Keratinocyte (primary cell): ENCODE data around the gene KSR1. TPM values are rescaled to one million over a fixed set of nuclear protein-coding genes. Genes with fewer than 3 reads are reported as not detected.

Experiments used
- DNase-seq: peaks from one replicate; pipeline ENCODE4 v3.0.0-alpha.2; 2011; ENCODE audit warnings: low read depth, missing footprints, low spot score
- FAIRE-seq: peaks from 2 replicates; lab custom pipeline; 2011; peaks lifted over from hg19 to GRCh38; lab: Jason Lieb, UNC
- H2AFZ ChIP-seq: 2 replicates; pipeline ENCODE4 v1.6.0; 2012; ENCODE audit warnings: low read length, control low read depth, inconsistent platforms; ENCODE audit not compliant: control insufficient read depth
- H3K27ac ChIP-seq: 2 replicates; pipeline ENCODE4 v1.5.1; 2011; ENCODE audit warnings: low read length; ENCODE audit not compliant: control insufficient read depth, insufficient read depth
- H3K27me3 ChIP-seq: 3 replicates; pipeline ENCODE4 v1.6.0; 2011; ENCODE audit warnings: low read length; ENCODE audit not compliant: control insufficient read depth, insufficient read depth; ENCODE audit errors: extremely low read depth
- H3K36me3 ChIP-seq, 2 experiments: 2 replicates in 1 of 2; 3 replicates in 1 of 2; pipeline ENCODE4 v1.5.1; 2011; ENCODE audit warnings: low read length in 2 of 2, mild to moderate bottlenecking in 1 of 2; ENCODE audit not compliant: control insufficient read depth in 2 of 2, insufficient read depth in 2 of 2; ENCODE audit errors: extremely low read depth in 1 of 2
- H3K4me1 ChIP-seq: 3 replicates; pipeline ENCODE4 v1.5.1; 2011; ENCODE audit warnings: low read length; ENCODE audit not compliant: control insufficient read depth, insufficient read depth; ENCODE audit errors: extremely low read depth
- H3K4me2 ChIP-seq: 3 replicates; pipeline ENCODE4 v1.6.0; 2011; ENCODE audit warnings: low read depth, low read length; ENCODE audit not compliant: control insufficient read depth, insufficient read depth; ENCODE audit errors: extremely low read depth
- H3K4me3 ChIP-seq, 3 experiments: fragments of 200-600 bp in 1 of 3; sonication (generic) in 1 of 3; 2 replicates in 2 of 3; 3 replicates in 1 of 3; pipeline ENCODE4 v1.5.1; 2011 to 2016; ENCODE audit warnings: low read length in 3 of 3, mild to moderate bottlenecking in 3 of 3, control low read depth in 2 of 3, inconsistent platforms in 1 of 3, low read depth in 1 of 3, mixed read lengths in 1 of 3, mixed run types in 1 of 3, moderate library complexity in 1 of 3; ENCODE audit not compliant: control insufficient read depth in 2 of 3, insufficient read depth in 2 of 3; ENCODE audit errors: extremely low read depth in 1 of 3
- H3K79me2 ChIP-seq: 2 replicates; pipeline ENCODE4 v1.6.0; 2012; ENCODE audit warnings: low read length; ENCODE audit not compliant: control insufficient read depth, insufficient read depth
- H3K9ac ChIP-seq: 3 replicates; pipeline ENCODE4 v1.6.0; 2011; ENCODE audit warnings: low read length; ENCODE audit not compliant: control insufficient read depth, insufficient read depth; ENCODE audit errors: extremely low read depth
- H3K9me1 ChIP-seq: 3 replicates; pipeline ENCODE4 v1.6.0; 2011; ENCODE audit warnings: low read length; ENCODE audit not compliant: control insufficient read depth, insufficient read depth; ENCODE audit errors: extremely low read depth
- H3K9me3 ChIP-seq: 2 replicates; pipeline ENCODE4 v1.5.1; 2012; ENCODE audit warnings: low read depth, low read length; ENCODE audit not compliant: control insufficient read depth
- H4K20me1 ChIP-seq: 3 replicates; pipeline ENCODE4 v1.6.0; 2011; ENCODE audit warnings: low read length; ENCODE audit not compliant: control insufficient read depth, insufficient read depth; ENCODE audit errors: extremely low read depth
- EZH2 ChIP-seq: IDR thresholded peaks from one replicate; pipeline ENCODE4 v1.6.1; 2012; ENCODE audit warnings: inconsistent platforms, mild to moderate bottlenecking, low read length, moderate library complexity
- dilution Hi-C: fragments of 300-500 bp; cut with MboI; formaldehyde crosslinking; loops from one replicate; pipeline ENCODE4 v1.7.0; 2020; ENCODE audit warnings: low sequenced_read_pairs; ENCODE audit not compliant: extremely low pct_ligation_motif_present
- polyA plus RNA-seq, 5 experiments: library from polyadenylated mRNA; depleted of rRNA in 3 of 5; stranded (reverse) in 3 of 5; stranded (forward) in 1 of 5; unstranded in 1 of 5; fragments of >200 nt; gene quantifications; 1 replicate in 1 of 5; 2 replicates in 3 of 5; 3 replicates in 1 of 5; pipeline versions ENCODE4 v1.2.1 to v1.2.3, GENCODE V29; 2011 to 2012; ENCODE audit warnings: missing spikeins in 2 of 5, low read depth in 1 of 5, low replicate concordance in 1 of 5
- TF ChIP-seq, protein P1 (sequence below), 3 experiments: IDR thresholded peaks in 1 of 3; conservative IDR thresholded peaks in 1 of 3; optimal IDR thresholded peaks in 1 of 3; 2 replicates in 2 of 3; 3 replicates in 1 of 3; pipeline versions ENCODE3 to v1.5.1; 2011; ENCODE audit warnings: low read length in 3 of 3, mild to moderate bottlenecking in 3 of 3, moderate library complexity in 2 of 3, control low read depth in 1 of 3, inconsistent platforms in 1 of 3; ENCODE audit not compliant: insufficient read depth in 2 of 3; ENCODE audit errors: extremely low read depth in 1 of 3

Gene KSR1
- polyA plus RNA-seq, 1 donor (not counting 4 experiments of a cell fraction or from before 2014, with no cell fraction given) = 1.3 TPM

DNA sequence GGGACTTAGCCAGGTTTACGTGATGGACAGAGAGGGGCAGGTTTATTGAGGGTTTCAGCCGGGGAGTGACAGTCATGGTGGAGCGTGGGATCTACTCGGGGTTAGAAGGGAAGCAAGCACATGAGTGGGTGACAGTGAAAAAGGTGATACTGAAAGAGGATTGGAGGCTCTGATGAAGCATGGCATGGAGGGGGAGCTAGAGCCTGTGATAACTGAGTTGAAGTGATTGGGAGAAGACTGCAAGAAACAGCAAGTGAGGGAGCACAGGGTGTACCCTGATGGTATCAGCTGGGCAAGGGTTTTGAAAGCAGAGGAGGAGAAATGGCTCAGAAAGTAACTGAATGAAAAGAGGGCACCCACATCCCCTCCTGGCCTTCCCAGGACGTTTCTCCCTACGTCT, 6.7 kb upstream of the KSR1 start:
- Histone ChIP-seq H3K27ac (no peak overlapping the region), H3K9me1 (no peaks in the 10 kb centered on the region), H3K79me2 (no peaks in the 10 kb centered on the region), H3K4me1 (no peaks in the 10 kb centered on the region), H3K9ac (no peak overlapping the region), H3K9me3 (no peaks in the 10 kb centered on the region), H3K27me3 (no peaks in the 10 kb centered on the region), H2AFZ (no peak overlapping the region), H3K4me3 (no peak overlapping the region), H3K36me3 (no peaks in the 10 kb centered on the region), H4K20me1 (no peaks in the 10 kb centered on the region), H3K4me2 (no peak overlapping the region)
- DNase-seq (no peak), FAIRE-seq (no peak)
- TF ChIP-seq EZH2 = no peak
- TF ChIP-seq, protein P1, sequence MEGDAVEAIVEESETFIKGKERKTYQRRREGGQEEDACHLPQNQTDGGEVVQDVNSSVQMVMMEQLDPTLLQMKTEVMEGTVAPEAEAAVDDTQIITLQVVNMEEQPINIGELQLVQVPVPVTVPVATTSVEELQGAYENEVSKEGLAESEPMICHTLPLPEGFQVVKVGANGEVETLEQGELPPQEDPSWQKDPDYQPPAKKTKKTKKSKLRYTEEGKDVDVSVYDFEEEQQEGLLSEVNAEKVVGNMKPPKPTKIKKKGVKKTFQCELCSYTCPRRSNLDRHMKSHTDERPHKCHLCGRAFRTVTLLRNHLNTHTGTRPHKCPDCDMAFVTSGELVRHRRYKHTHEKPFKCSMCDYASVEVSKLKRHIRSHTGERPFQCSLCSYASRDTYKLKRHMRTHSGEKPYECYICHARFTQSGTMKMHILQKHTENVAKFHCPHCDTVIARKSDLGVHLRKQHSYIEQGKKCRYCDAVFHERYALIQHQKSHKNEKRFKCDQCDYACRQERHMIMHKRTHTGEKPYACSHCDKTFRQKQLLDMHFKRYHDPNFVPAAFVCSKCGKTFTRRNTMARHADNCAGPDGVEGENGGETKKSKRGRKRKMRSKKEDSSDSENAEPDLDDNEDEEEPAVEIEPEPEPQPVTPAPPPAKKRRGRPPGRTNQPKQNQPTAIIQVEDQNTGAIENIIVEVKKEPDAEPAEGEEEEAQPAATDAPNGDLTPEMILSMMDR (optimal IDR thresholded peaks at IDR 0.05 in 1 of 3, IDR thresholded peaks at IDR 0.05 in 1 of 3, conservative IDR thresholded peaks at IDR 0.05 in 1 of 3; ENCODE audit: extremely low read depth in 1 of 3, insufficient read depth in 2 of 3, low read length in 3 of 3) = no peak
- dilution Hi-C loops = no loop called here

DNA sequence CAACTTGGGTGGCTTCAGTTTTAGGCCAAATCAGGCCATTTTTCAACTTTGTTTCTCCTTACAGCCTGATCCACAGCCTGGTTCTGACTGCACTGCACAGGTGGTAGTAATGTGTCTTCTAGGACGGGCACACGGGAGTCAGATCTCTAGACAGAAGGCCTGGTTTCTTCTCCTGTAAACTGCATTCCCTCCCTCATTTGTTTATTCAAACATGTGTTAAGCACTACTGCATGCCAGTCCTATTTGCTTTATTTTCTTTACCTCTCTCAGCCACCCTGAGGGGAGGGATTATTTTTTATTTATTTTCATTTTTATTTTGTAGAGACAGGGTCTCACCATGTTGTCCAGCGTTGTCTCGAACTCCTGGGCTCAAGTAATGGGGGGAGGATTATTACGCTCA, 6.3 kb upstream of the KSR1 start:
- FAIRE-seq (no peak), DNase-seq (no peak)
- H3K27ac ChIP-seq = no peak overlapping the region
- TF ChIP-seq, protein P1 (optimal IDR thresholded peaks at IDR 0.05 in 1 of 3, IDR thresholded peaks at IDR 0.05 in 1 of 3, conservative IDR thresholded peaks at IDR 0.05 in 1 of 3; ENCODE audit: extremely low read depth in 1 of 3, insufficient read depth in 2 of 3, low read length in 3 of 3) = no peak
- no peak for TF ChIP-seq EZH2
- no peaks in the 10 kb centered on the region for H4K20me1 ChIP-seq
- no peak overlapping the region for H2AFZ ChIP-seq
- dilution Hi-C loops = no loop called here
- no peaks in the 10 kb centered on the region for H3K4me1 ChIP-seq
- no peaks in the 10 kb centered on the region for H3K36me3 ChIP-seq
- no peak overlapping the region for H3K4me3 ChIP-seq
- no peaks in the 10 kb centered on the region for H3K79me2 ChIP-seq
- H3K9me3 ChIP-seq = no peaks in the 10 kb centered on the region
- H3K9ac ChIP-seq = no peak overlapping the region
- no peak overlapping the region for H3K4me2 ChIP-seq
- H3K9me1 ChIP-seq = no peaks in the 10 kb centered on the region
- H3K27me3 ChIP-seq = no peaks in the 10 kb centered on the region
